T-helper 1 cell (primary cell): Measurements from ENCODE around the gene FCER1G.
A peak's percentile ranks its signal among the peaks of the same experiment; 100 is the strongest.
"Not testable (repeated sequence)": the region's sequence is repeated elsewhere in the genome, so short reads cannot be mapped to it uniquely, and the experiment has no call there.

Experiments
- DNase-seq, 5 donors: peaks; one replicate each; pipeline ENCODE4 v3.0.0-alpha.2; 2012 to 2020

FCER1G gene

DNA sequence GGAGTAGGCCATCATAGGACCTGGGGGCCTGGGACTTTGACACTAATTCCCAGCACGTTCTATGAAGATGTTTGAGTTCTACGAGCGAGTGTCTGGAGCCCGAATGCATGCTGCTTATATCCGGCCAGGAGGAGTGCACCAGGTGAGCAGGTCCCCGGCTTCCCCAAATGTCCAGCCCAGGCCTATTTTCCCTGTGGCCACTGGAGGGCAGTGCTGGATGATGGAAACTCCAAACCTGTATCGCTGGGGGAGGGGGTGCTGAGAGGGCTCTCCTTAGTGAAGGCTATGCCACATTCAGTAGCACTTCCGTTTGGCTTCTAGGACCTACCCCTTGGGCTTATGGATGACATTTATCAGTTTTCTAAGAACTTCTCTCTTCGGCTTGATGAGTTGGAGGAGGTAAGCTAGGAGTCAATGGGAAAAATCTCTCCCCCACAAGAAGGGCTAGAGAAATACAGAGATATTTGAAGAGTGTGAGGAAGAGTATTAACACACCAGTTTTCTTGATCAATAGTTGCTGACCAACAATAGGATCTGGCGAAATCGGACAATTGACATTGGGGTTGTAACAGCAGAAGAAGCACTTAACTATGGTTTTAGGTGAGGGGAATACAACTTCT is 5.2 kb upstream of the FCER1G start:
- DNase-seq: peak; percentile 35 to 70 (median 61)

DNA sequence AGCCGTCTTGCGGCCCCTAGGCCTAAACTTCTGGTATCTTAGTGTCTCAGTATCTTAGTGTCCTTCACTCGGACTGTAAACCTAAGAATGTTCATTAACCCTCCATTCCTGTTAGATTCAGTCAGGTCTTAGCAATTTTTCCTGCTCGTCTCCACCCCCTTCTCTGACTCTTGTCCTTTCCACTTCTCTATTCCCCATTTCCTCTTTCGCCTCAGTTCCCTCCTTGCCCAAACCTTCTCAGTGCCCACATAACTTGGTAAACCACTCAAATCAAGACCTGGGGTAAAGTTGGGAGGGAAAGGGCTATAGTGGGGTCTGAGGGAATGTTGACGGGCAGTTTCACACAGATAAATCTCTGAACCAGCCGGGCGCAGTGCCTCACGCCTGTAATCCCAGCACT is 726 bp upstream of the FCER1G start:
- DNase-seq: no peak

DNA sequence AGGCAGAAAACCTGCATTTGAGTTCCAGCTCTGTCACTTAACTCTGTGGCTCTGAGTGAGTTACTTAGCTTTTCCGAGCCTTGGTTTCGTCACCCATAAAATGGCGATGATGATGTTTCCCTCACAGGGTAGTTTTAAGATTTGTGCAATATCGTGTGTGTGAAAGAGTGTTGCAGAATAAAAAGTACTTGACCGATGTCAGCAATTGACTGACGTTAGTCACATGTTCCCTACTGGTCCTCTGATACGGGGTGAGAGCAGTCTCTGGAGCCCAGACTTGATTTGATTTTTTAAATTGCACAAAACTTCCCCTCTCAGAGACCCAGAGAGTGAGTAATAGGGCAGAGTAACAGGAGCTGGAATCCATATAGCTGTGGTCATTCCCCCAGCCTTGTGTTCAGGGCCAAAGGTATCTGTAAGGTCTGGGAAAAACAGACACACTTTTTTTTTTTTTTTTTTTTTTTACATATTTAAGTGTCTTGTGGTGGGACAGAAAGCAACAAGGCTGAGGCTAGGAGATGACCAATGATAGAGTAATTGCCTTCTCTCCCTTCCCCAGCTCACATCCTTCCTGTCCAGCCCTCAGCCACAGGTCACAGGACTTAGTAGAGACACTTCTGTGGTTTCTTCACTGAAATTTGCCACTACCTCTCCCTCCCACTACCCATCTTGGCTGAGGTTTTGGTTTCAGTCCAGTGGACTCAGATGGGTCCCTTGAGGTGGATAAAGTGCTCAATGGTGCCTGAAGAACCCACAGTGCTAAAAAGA is 2.0 kb downstream of the FCER1G start:
- DNase-seq: no peak

DNA sequence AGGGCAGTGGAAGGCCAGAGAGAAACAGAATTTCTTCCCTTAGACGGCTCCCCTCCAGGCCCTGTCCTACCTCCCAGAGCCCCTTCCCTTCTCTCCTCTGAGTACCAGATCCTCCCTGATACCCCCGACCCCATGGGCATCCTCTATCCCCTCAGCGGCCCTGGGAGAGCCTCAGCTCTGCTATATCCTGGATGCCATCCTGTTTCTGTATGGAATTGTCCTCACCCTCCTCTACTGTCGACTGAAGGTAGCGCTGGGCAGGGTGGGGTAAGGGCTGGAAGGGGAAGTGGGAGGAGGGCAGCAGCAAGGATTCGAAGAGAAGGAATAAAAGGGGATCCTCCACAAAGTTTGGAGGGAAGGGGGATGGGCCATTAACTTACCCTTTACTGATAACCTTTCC is 2.7 kb downstream of the FCER1G start:
- DNase-seq: no peak

DNA sequence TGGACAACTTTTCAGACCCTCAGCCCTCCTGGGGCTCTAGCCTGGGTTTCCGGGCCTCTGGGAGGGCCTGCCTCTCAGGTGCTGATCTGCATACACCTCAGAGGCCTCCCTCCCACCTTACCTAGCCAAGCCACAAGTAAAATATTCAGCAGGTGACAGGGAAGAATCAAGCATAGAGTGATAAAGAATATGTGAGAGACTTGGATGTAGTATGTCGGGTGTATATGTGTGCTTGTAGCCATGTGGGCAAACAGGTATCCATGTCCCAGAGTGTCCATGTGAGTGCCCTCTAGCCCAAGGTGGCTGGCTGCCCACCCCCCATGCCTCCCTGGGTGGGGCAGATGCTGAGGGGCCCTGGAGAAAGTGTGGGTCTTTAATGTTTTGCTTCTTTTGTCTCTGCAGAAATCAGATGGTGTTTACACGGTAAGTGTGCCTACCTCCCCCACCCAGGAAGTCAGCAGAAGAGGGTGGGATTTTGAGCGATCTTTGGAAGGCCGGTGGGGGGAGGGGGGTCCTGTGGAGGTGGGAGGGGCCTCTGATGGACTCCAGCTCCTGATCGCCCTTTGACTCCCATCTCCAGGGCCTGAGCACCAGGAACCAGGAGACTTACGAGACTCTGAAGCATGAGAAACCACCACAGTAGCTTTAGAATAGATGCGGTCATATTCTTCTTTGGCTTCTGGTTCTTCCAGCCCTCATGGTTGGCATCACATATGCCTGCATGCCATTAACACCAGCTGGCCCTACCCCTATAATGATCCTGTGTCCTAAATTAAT is 3.4 kb downstream of the FCER1G start:
- no peak for DNase-seq

DNA sequence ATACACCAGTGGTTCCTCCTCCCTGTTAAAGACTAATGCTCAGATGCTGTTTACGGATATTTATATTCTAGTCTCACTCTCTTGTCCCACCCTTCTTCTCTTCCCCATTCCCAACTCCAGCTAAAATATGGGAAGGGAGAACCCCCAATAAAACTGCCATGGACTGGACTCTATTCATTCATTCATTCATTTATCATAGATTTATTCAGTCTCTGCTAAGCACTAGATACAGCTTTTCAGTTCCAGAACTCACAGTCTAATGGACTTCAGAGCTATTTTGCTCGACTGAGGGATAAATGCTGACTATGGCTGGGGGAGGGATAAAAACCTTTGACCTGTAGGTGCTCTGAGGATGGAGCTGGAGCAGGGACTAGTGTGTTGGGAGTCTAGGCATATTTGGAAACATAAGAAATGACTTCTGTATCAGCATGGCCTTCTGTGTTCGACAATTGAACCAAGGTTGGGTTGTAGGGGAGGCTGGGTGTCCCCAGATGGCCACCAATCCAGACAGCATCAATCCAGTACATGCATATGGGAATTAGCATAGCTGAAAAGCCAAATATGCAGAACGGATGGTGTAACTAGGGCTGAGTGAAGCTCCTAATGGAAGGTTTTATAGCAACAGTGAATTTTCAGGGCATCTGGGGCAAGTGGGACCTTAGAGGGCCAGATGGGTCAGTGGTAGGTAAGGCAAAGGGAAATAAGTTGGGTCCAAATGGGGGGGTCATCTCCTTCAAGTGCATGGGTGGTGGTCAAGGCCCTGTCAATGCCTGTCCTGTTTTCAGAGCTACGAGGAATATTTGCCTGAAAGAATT is 4.2 kb downstream of the FCER1G start:
- no peak for DNase-seq

DNA sequence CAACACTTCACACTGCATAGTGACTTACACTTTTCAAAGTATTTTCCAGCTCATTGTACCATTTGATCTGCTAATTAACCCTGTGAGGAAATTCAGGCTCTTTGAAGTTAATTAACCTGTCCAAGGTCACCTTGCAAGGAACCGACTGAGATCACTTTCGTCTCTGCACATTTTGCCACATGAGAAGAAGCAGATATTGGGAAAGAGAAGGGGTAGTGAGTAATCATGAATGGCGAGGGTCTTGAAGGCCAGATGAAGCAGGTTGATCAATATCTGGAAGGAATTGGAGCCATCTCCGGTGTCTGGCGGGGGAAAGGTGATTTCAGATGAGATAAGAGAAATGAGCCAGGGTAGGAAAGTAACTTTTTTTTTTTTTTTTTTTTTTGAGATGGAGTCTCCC is 4.9 kb downstream of the FCER1G start:
- DNase-seq: no peak

DNA sequence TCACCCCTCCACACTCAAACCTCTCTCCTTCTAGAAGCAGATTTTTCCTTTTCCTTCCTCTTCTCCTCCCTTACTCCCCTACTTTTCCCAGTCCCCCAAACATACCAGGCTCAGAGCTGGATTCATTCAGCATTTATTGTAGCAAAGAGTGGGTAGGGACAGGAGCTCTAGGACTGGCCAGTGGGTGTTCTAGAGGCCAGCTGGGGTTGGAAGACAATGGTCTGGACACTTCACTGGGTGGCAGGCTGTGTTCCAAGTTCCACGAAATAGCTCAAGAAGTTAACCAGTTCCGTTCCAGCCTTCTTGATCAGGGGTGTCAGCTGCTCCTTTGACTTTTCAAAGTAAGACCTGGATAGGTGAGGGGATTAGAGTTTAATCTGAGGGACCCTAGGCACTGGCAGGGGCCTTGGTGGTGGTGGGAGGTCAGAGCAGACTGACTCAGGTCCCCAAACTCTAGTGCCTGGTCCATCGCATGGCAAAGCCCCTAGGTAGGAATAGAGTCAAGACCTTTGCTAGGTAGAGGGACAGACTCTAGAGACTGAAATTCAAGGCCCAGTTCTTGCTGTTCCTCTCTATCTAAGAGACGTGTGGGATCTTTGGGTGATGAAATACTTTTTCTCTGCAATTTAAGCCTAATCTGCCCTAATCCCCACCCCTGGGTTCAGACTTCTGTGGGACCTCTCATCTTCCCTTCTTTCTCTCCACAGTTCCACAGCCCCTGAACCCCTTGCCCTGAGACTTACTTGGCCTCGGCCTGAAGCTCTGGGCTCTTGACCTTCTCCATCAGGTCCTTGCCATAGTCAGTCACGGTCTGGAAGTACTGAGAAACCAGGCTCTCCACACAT is 7.3 kb downstream of the FCER1G start:
- DNase-seq: no peak

DNA sequence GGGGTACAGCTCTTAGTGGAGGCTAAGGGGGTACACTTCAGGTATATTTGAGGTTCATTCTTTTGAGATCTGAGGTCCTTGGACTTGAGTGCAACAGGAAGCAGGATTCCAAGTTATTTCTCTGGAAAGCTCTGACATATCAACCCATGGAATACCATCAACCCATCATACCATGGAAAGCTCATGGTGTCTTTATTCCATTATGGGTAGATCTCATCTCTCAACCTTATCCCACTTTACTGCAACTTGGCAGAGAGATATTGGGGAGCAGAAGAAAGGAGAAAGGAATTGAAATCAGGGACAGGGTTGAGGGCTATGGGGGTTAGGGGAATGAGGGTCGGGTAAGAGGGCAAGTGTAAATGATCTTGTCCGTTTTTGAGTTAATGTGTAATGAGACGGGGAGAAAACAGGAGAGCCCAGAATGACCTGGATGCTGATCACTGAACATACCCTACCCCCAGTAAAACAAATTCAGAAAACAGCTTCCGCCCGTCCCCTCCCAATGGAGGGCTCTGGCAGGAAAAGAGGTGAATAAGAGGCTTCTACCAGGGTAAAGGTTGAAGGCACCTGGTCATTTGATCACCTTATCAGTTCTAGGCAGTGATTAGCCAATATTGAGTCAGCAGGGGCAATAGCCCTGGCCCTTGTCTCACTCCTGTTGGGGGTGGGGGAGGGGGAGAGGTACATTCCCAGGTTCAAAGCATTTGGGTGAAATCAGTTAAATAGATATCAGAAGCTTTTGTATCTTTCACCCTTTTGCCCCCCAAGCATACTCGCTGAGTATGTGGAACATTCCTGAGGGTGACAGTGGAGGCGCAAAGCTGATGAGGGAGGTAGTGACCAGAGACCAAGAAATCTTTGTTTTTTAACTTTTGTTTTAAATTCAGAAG is 9.0 kb downstream of the FCER1G start:
- no peak for DNase-seq

DNA sequence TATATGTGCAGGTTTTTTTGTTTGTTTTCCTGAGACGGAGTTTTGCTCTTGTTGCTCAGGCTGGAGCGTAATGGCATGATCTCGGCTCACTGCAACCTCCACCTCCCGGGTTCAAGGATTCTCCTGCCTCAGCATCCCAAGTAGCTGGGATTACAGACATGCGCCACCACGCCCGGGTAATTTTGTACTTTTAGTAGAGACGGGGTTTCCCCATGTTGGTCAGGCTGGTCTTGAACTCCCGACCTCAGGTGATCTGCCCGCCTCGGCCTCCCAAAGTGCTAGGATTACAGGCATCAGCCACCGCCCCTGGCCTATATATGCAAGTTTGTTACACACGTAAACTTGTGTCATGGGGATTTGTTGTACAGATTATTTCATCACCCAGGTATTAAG is 9.6 kb downstream of the FCER1G start:
- DNase-seq: not testable (repeated sequence)

DNA sequence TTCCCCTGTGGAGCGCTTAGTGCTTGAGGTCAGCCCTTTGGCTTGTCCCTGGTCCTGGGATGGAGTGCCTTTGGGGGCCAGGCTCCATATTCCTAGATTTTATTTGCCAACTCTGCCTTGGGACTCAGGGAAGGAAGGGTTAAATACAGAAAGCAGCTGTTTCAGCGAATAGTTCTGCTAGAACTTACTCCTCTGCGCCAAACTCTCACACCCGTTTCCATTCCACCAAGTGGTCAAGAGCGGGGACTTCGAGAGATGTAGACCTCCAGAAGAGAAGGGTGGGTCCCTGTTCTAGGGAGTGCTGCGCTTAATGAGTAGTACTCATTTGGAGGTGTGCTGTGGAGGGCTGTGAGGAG is 10.1 kb downstream of the FCER1G start:
- no peak for DNase-seq

DNA sequence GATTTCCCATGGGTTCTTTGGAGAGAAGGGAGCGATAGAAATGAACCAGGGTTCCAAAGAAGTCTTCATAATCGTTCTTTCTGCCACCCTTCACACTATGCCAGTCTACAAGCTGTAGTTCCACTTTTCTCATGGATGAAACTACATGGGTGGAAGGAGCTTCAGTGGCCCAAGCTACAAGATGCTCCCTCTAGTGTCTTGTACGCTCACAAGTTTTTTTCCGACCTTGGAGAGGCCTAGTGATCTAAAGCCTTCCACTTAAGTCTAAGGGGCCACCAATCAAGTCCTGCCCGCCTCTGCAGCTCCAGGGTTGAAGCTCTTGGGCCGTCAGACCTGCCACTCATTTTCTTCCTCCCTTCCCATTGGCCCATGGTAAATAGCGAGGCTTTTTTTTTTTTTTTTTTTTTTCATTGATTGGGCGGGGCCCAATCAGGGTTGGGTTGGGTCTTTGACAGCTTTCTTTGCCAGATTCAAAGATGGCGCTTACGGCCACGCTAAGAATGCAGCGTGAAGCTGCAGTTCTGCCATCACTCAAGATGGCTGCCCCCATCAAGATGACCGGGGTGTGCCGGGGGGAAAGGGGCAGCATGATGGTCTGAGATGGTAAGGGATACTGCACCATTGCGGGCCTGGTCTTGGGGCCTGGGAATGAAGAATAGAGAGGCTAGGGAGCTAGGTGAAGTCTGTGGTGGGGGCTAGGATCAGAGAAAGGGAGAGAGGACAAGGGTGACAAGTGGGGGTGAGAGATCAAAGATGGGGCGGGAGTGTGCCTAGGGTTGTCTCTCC is 10.6 kb downstream of the FCER1G start, which contains the start of gene TOMM40L:
TOMM40L (plus strand) TSS at position 527 of the 786 bp plus-strand sequence. CDS start 430 bp downstream, outside the sequence.
- DNase-seq: peak; percentile 80 to 99 (median 85)

DNA sequence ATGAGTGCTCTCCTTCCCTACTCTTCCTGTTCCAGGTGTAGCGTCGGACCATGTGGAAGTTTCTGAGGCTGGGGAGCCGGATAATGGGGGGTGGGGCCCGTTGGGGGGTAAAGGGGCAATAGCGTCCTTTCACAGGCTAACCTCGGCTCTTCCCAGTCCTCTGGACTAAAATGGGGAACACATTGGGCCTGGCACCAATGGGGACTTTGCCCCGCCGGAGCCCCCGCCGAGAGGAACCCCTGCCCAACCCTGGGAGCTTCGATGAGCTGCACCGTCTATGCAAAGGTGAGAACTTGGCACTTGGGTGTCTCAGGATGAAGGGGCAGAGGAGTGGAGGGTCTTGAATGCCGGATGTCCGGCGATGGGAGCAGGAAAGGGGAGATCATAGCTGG is 11.2 kb downstream of the FCER1G start:
- no peak for DNase-seq

DNA sequence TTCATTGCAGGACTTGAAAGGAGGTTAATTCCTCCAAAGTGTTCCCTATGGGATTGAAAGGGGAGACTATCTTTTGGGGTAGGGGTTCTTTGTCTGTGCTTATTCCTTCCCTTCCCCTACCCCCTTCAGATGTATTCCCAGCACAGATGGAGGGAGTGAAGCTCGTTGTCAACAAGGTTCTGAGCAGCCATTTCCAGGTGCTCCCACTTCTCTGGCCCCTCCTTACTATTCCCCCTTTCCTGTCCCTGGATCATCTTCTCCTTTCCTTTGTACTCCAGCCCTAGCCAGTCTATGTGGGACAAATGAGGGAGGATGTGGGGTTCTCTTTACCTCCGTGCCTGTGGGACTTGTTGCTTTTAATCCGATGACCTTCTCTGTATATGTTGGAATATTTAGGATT is 11.7 kb downstream of the FCER1G start:
- no peak for DNase-seq

DNA sequence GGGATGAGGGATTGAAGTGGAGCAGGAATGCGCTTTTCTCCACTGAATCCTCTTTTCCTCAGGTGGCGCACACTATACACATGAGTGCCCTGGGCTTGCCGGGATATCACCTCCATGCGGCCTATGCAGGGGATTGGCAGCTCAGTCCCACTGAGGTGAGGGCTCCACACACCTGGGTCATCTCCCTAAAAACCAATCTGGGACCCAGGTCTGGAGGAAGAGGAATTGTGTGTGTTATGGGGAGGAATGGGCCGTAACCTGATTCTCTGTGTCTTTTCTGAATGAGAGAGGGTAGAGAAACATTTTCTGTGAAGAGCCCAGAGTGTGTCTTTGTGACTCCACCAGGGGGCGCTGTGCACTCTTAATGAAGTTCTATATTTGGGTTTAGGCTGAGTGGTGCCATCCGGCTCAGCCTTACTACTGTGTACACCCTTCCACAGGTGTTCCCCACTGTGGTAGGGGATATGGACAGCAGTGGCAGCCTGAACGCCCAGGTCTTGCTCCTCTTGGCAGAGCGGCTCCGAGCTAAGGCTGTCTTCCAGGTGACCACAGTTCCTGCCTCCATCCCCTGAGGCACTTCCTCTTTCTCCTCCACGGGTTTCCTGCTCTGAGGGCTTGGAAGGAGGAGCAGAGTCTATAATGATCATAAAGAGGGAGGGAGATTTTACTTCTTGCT is 12.2 kb downstream of the FCER1G start:
- DNase-seq: peak; percentile 71 to 91 (median 81)

DNA sequence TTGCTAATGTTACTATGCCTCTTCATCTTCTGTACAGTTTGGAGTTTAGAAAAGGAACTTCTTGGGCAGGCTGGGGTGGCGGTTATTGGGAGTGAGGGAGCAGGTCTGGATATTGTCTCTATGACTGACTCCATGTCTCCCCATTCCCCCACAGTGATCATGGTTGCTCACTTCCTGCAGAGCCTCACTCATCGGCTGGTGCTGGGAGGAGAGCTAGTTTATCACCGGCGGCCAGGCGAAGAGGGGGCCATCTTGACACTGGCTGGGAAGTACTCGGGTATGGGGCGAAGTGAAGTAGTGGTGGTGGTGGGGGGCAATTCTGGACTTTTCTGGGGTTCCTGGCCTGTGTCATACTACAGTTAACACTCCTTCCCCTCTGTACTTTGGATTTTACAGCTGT is 12.9 kb downstream of the FCER1G start:
- DNase-seq: no peak

DNA sequence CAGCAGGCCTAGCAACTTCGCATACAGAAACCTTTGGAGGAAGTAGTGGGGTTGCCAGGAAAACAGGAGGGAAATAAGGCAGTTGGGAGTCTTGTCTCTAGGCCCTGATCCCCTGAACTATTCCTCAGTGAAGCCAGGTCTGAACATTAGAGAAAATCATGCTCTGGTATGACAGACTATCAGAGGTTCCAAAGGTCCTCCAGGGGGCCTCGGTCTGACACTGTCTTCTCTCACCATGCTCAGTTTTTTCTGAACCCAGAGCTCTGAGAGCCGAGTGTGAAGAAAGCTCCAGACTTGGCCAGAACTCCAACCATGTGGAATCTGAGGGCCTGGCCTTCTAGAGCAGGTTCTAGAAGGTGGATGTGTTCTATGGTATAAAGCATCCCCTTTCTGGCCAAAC is 14.8 kb downstream of the FCER1G start:
- DNase-seq: no peak

DNA sequence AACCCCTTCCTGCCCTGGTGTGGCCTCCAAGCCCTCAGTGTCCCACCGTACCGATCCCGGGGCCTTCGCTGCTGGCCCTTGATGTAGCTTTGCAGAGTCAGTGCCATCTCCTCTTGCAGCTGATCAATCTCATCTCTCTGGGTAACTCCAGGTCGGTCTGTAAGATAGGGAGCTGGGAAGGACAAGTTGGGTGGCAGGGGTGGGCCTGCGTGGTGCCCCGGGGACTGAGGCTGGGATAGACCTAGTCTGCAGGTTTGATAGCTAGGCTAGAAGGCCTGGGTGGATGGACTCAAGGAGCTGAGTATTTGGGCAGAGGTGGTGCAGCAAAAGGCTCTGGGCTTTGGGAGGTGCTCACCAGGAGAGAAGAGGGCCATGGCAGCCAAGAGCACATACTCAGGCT is 15.7 kb downstream of the FCER1G start:
- DNase-seq: no peak

DNA sequence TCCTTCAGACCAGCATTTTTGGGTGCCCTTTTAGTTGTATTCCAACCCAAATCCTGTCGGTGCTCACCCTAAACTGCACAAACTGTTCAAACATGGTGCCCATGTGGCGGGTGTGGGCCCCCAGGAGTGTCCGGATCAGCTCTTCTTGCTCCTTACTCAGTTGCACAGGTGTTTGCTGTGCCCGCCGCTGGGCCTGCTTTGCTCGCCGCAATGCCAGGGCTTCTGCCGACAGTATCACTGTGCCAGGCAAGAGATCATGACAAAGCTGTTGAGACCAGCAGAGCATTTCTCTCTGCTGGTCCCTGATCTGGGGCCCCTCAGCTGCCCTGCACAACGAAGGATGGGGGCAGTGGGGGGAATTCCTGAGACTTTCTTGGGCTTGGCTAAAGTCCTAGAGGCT is 18.0 kb downstream of the FCER1G start:
- no peak for DNase-seq
